Esophagus squamous epithelium (tissue), 4 donors: ENCODE results near the gene PTPN2.

ENCODE experiments used
- CTCF ChIP-seq, 6 experiments: fragments of 450-650 bp in 4 of 6; fragments of 200-600 bp in 2 of 6; sonication (generic) in 2 of 6; IDR thresholded peaks; one replicate each; pipeline ENCODE4 v1.5.1; 2016 to 2019; ENCODE audit warnings: antibody characterized with exemption in 6 of 6, mild to moderate bottlenecking in 4 of 6, moderate library complexity in 4 of 6
- POLR2A ChIP-seq, 4 donors: fragments of 450-650 bp; IDR thresholded peaks; one replicate each; pipeline ENCODE4 v1.6.1; 2017; ENCODE audit warnings: antibody characterized with exemption in 4 of 4, mild to moderate bottlenecking in 4 of 4, moderate library complexity in 3 of 4

DNA sequence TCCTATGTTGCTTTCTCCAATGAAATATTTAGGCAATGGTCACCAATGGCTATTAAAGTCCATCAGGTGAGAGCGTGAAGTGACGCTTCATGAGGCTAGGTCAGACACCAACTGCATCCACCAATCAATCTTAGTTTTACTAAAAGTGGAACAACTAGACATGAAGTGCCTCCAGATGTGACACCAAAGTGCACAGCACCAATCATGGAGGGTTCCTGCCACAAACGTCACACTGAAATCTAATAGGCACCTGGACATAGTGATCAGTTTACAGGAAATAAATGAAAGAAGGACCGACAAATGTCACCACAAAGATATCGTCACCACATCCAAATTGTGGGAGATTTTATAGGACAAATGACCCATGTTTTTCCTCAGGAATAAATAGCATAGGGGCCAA lies 110.7 kb downstream of the PTPN2 start:
- TF ChIP-seq POLR2A (IDR thresholded peaks at IDR 0.05) (no peak), CTCF (IDR thresholded peaks at IDR 0.05) (no peak)
